K562 (cell line): Measurements from ENCODE around the gene GET3. TPM values are rescaled to one million over a fixed set of nuclear protein-coding genes. Genes with fewer than 3 reads are reported as not detected.

Experiments used
- CBFB ChIP-seq: sonication (generic); formaldehyde crosslinking; IDR thresholded peaks from 2 replicates; pipeline ENCODE4 v1.4.0; 2020; ENCODE audit warnings: mild to moderate bottlenecking, missing genetic modification reagents
- CTBP1 ChIP-seq: fragments of 450-650 bp; IDR thresholded peaks from 2 replicates; pipeline ENCODE4 v1.6.1; 2016; ENCODE audit warnings: borderline replicate concordance
- DMBX1 ChIP-seq: fragments of 250-450 bp; sonication (Bioruptor Pico); IDR thresholded peaks from 2 replicates; pipeline ENCODE4 v1.8.0; 2022; ENCODE audit warnings: inconsistent platforms, mild to moderate bottlenecking, moderate library complexity, borderline replicate concordance
- ETV5 ChIP-seq: sonication (generic); formaldehyde crosslinking; IDR thresholded peaks from 2 replicates; pipeline ENCODE4 v1.4.0; 2020; ENCODE audit warnings: low read depth, mild to moderate bottlenecking, missing genetic modification reagents
- HMG20B ChIP-seq: fragments of 250-450 bp; sonication (Bioruptor Pico); IDR thresholded peaks from 2 replicates; pipeline ENCODE4 v1.5.0; 2021; ENCODE audit warnings: mild to moderate bottlenecking
- MED1 ChIP-seq: sonication (generic); formaldehyde crosslinking; IDR thresholded peaks from 2 replicates; pipeline ENCODE4 v1.8.1; 2023; ENCODE audit warnings: missing genetic modification reagents, borderline replicate concordance
- MYNN ChIP-seq, 2 experiments: sonication (generic); formaldehyde crosslinking in 1 of 2; IDR thresholded peaks; 2 replicates each; pipeline versions ENCODE4 v1.5.0 to v1.6.1; 2016 to 2020; ENCODE audit warnings: antibody characterized with exemption in 1 of 2, missing genetic modification reagents in 1 of 2
- NCOR1 ChIP-seq: fragments of 450-650 bp; IDR thresholded peaks from 2 replicates; pipeline ENCODE4 v1.6.1; 2016; ENCODE audit warnings: mild to moderate bottlenecking, moderate library complexity
- NFRKB ChIP-seq: fragments of 450-650 bp; IDR thresholded peaks from 2 replicates; pipeline ENCODE4 v1.6.1; 2016; ENCODE audit warnings: low read depth
- PCBP2 ChIP-seq: fragments of 200-400 bp; formaldehyde crosslinking; IDR thresholded peaks from 2 replicates; pipeline ENCODE4 v1.6.1; 2018; ENCODE audit warnings: low read length, low read depth, mild to moderate bottlenecking, moderate library complexity; ENCODE audit not compliant: poor library complexity, severe bottlenecking
- POLR2AphosphoS2 ChIP-seq: IDR thresholded peaks from 2 replicates; pipeline ENCODE4 v1.6.1; 2012; ENCODE audit warnings: low read length, improper control_type of control experiment
- TAF9B ChIP-seq: fragments of 450-650 bp; IDR thresholded peaks from 2 replicates; pipeline ENCODE4 v1.6.1; 2018; ENCODE audit warnings: mild to moderate bottlenecking; ENCODE audit not compliant: partially characterized antibody
- TBL1XR1 ChIP-seq, 2 experiments: IDR thresholded peaks; 2 replicates each; pipeline ENCODE4 v1.6.1; 2012; ENCODE audit warnings: improper control_type of control experiment in 2 of 2, low read length in 2 of 2, mild to moderate bottlenecking in 1 of 2
- ZBED1 ChIP-seq: IDR thresholded peaks from 2 replicates; pipeline ENCODE4 v1.6.1; 2014
- ZNF133 ChIP-seq: fragments of 250-450 bp; sonication (Bioruptor Pico); IDR thresholded peaks from 2 replicates; pipeline ENCODE4 v1.4.0; 2020; ENCODE audit warnings: mild to moderate bottlenecking
- ZNF23 ChIP-seq: fragments of 250-450 bp; sonication (Bioruptor Pico); IDR thresholded peaks from 2 replicates; pipeline ENCODE4 v1.4.0; 2020; ENCODE audit warnings: mild to moderate bottlenecking
- ZNF239 ChIP-seq: fragments of 250-450 bp; sonication (Bioruptor Pico); IDR thresholded peaks from 2 replicates; pipeline ENCODE4 v1.4.0; 2020; ENCODE audit warnings: mild to moderate bottlenecking
- ZNF324 ChIP-seq: fragments of 250-450 bp; sonication (Bioruptor Pico); IDR thresholded peaks from 2 replicates; pipeline ENCODE4 v1.4.0; 2020; ENCODE audit warnings: mild to moderate bottlenecking
- ZZZ3 ChIP-seq: fragments of 450-650 bp; IDR thresholded peaks from 2 replicates; pipeline ENCODE4 v1.6.1; 2016; ENCODE audit warnings: antibody characterized with exemption, mild to moderate bottlenecking, moderate library complexity
- polyA plus RNA-seq, 8 experiments: library from polyadenylated mRNA; depleted of rRNA in 4 of 8; stranded (reverse) in 5 of 8; unstranded in 3 of 8; fragments of >200 nt; fragmentation: Nextera tagmentation in 2 of 8; fragmentation: Illumina TruSeq in 1 of 8; extraction: Ambion mirVana in 2 of 8; extraction: Trizol in 1 of 8; gene quantifications; 2 replicates each; pipeline versions ENCODE4 v1.2.1 to v1.2.3, GENCODE V29; 2011 to 2014; ENCODE audit warnings: inconsistent platforms in 1 of 8, missing spikeins in 1 of 8
- total RNA-seq, 7 experiments: library from RNA; depleted of rRNA in 6 of 7; stranded (reverse); fragments of >200 nt in 6 of 7; fragmentation: Illumina TruSeq in 2 of 7; extraction: Trizol in 2 of 7; gene quantifications; 2 replicates each; pipeline versions ENCODE4 v1.2.1 to v1.2.3, GENCODE V29; 2011 to 2021; ENCODE audit warnings: low replicate concordance in 1 of 7
- TF ChIP-seq, protein P1 (sequence below): fragments of 450-650 bp; formaldehyde crosslinking; IDR thresholded peaks from 2 replicates; pipeline ENCODE4 v1.4.0; 2020; ENCODE audit warnings: mild to moderate bottlenecking, moderate library complexity
- TF ChIP-seq, protein P2 (sequence below): IDR thresholded peaks from 2 replicates; pipeline ENCODE4 v1.6.1; 2012; ENCODE audit warnings: low read depth, low read length, improper control_type of control experiment, borderline replicate concordance
- TF ChIP-seq, protein P3 (sequence below): fragments of 450-650 bp; formaldehyde crosslinking; IDR thresholded peaks from 2 replicates; pipeline ENCODE4 v1.4.0; 2020; ENCODE audit warnings: mild to moderate bottlenecking
- TF ChIP-seq, protein P4 (sequence below): fragments of 450-650 bp; conservative IDR thresholded peaks from 2 replicates; pipeline ENCODE4 v1.6.1; 2016; ENCODE audit warnings: missing genetic modification characterization, low read depth, mild to moderate bottlenecking, missing compliant biosample characterization, moderate library complexity
- TF ChIP-seq, protein P5 (sequence below): sonication (generic); formaldehyde crosslinking; IDR thresholded peaks from 2 replicates; pipeline ENCODE4 v1.8.0; 2023; ENCODE audit warnings: mild to moderate bottlenecking, missing genetic modification reagents

GET3 gene
- total and polyA plus RNA-seq, 9 of the 15 experiments (the other 6 are each of a cell fraction or from before 2014, with no cell fraction given), result 8.3 to 83.5 (median 51.8) TPM

DNA sequence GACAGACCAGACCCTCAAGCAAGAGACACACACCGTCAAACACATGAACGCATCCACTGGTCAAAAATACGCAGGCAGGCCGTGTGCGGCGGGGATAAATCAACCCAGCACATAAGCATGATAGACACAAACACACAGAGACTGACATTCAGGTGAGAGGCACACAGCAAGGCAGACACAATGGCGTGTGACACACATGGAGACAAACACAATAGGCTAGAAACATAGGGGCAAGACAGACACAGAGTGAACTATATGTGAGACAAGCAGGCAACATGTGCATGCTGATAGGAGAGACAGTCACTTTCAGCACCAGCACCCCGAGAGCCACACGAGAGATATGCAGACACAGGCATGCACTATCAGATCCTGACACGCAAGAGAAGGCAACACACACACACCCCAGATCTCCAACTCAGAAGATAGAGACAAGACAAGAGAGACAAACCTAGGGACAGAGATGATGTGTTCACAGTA, 47.1 kb downstream of the GET3 start (continued):
- TF ChIP-seq, protein P1, sequence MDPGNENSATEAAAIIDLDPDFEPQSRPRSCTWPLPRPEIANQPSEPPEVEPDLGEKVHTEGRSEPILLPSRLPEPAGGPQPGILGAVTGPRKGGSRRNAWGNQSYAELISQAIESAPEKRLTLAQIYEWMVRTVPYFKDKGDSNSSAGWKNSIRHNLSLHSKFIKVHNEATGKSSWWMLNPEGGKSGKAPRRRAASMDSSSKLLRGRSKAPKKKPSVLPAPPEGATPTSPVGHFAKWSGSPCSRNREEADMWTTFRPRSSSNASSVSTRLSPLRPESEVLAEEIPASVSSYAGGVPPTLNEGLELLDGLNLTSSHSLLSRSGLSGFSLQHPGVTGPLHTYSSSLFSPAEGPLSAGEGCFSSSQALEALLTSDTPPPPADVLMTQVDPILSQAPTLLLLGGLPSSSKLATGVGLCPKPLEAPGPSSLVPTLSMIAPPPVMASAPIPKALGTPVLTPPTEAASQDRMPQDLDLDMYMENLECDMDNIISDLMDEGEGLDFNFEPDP (CRISPR knock-in tag), result no peak
- TF ChIP-seq CBFB (CRISPR knock-in tag), result no peak
- TF ChIP-seq PCBP2, result no peak
- TF ChIP-seq ZNF23 (CRISPR knock-in tag), result no peak
- no peak for TF ChIP-seq MED1 (CRISPR knock-in tag)
- no peak for TF ChIP-seq TAF9B
- TF ChIP-seq, protein P2, sequence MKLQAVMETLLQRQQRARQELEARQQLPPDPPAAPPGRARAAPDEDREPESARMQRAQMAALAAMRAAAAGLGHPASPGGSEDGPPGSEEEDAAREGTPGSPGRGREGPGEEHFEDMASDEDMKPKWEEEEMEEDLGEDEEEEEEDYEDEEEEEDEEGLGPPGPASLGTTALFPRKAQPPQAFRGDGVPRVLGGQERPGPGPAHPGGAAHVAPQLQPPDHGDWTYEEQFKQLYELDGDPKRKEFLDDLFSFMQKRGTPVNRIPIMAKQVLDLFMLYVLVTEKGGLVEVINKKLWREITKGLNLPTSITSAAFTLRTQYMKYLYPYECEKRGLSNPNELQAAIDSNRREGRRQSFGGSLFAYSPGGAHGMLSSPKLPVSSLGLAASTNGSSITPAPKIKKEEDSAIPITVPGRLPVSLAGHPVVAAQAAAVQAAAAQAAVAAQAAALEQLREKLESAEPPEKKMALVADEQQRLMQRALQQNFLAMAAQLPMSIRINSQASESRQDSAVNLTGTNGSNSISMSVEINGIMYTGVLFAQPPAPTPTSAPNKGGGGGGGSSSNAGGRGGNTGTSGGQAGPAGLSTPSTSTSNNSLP, result no peak
- 0 out of 2 replicates have a peak, but pooled peaks have one; percentile 5 for TF ChIP-seq ETV5 (CRISPR knock-in tag)
- no peak for TF ChIP-seq ZNF133 (CRISPR knock-in tag)
- TF ChIP-seq MYNN (IDR thresholded peaks at IDR 0.05), result peak; percentile 86; the same call in 1 of the 2 replicates
- TF ChIP-seq MYNN (CRISPR knock-in tag; IDR thresholded peaks at IDR 0.05), result no peak
- TF ChIP-seq ZNF239 (CRISPR knock-in tag), result no peak; the same call in 1 of the 2 replicates
- no peak for TF ChIP-seq ZZZ3
- peak; percentile 80; the same call in 1 of the 2 replicates for TF ChIP-seq CTBP1
- TF ChIP-seq ZBED1, result no peak
- no peak for TF ChIP-seq HMG20B (CRISPR knock-in tag)
- peak; percentile 69 for TF ChIP-seq DMBX1 (CRISPR knock-in tag)
- no peak for TF ChIP-seq POLR2AphosphoS2
- TF ChIP-seq NFRKB, result peak; percentile 79
- TF ChIP-seq, protein P3, sequence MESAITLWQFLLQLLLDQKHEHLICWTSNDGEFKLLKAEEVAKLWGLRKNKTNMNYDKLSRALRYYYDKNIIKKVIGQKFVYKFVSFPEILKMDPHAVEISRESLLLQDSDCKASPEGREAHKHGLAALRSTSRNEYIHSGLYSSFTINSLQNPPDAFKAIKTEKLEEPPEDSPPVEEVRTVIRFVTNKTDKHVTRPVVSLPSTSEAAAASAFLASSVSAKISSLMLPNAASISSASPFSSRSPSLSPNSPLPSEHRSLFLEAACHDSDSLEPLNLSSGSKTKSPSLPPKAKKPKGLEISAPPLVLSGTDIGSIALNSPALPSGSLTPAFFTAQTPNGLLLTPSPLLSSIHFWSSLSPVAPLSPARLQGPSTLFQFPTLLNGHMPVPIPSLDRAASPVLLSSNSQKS (CRISPR knock-in tag), result no peak
- TF ChIP-seq ZNF324 (CRISPR knock-in tag), result no peak
- peak; percentile 88 to 91 for TF ChIP-seq TBL1XR1 (IDR thresholded peaks at IDR 0.05; ENCODE audit: low read length in 2 of 2)
- peak; percentile 96 for TF ChIP-seq NCOR1
- TF ChIP-seq, protein P4, sequence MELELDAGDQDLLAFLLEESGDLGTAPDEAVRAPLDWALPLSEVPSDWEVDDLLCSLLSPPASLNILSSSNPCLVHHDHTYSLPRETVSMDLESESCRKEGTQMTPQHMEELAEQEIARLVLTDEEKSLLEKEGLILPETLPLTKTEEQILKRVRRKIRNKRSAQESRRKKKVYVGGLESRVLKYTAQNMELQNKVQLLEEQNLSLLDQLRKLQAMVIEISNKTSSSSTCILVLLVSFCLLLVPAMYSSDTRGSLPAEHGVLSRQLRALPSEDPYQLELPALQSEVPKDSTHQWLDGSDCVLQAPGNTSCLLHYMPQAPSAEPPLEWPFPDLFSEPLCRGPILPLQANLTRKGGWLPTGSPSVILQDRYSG (tag), result no peak
- TF ChIP-seq, protein P5, sequence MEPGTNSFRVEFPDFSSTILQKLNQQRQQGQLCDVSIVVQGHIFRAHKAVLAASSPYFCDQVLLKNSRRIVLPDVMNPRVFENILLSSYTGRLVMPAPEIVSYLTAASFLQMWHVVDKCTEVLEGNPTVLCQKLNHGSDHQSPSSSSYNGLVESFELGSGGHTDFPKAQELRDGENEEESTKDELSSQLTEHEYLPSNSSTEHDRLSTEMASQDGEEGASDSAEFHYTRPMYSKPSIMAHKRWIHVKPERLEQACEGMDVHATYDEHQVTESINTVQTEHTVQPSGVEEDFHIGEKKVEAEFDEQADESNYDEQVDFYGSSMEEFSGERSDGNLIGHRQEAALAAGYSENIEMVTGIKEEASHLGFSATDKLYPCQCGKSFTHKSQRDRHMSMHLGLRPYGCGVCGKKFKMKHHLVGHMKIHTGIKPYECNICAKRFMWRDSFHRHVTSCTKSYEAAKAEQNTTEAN (CRISPR knock-in tag), result 0 out of 2 replicates have a peak, but pooled peaks have one; percentile 76
